SK-N-SH (cell line): ENCODE measurements around the gene SLC24A5. TPM values are rescaled to one million over a fixed set of nuclear protein-coding genes. Genes with fewer than 3 reads are reported as not detected.

Experiments
- CTCF ChIA-PET: fragments of 300-600, 350-600 bp; formaldehyde crosslinking; extraction: SDS; loops from one replicate; lab custom pipeline; 2021; lab: Yijun Ruan, JAX
- POLR2A ChIA-PET: fragments of 350-600 bp; sonication (Branson Sonifier 250); formaldehyde crosslinking; extraction: SDS; loops from one replicate; lab custom pipeline; 2020; ENCODE audit warnings: antibody characterized with exemption, inconsistent platforms; lab: Yijun Ruan, JAX
- DNase-seq: peaks from one replicate; pipeline ENCODE4 v3.0.0; 2012
- H2AFZ ChIP-seq: fragments of 200-600 bp; sonication (generic); 2 replicates; pipeline ENCODE4 v1.8.1; 2016; ENCODE audit warnings: antibody characterized with exemption, mild to moderate bottlenecking, low read depth
- H3F3A ChIP-seq: fragments of 200-600 bp; sonication (generic); replicated peaks from 2 replicates; pipeline ENCODE3; 2016; ENCODE audit warnings: antibody characterized with exemption, mild to moderate bottlenecking; ENCODE audit not compliant: insufficient read depth
- H3K27ac ChIP-seq, 2 experiments: fragments of 200-500 bp in 1 of 2; fragments of 200-600 bp in 1 of 2; sonication (Bioruptor generic) in 1 of 2; sonication (generic), shearing (Covaris generic) in 1 of 2; 2 replicates each; pipeline versions ENCODE4 v1.5.1 to v1.6.1; 2014 to 2016; ENCODE audit warnings: low read depth in 2 of 2, inconsistent platforms in 1 of 2, low read length in 1 of 2, mild to moderate bottlenecking in 1 of 2, mixed read lengths in 1 of 2
- H3K27me3 ChIP-seq: fragments of 200-600 bp; sonication (generic), shearing (Covaris generic); 2 replicates; pipeline ENCODE4 v1.6.1; 2016; ENCODE audit warnings: mixed run types; ENCODE audit not compliant: insufficient read depth
- H3K36me3 ChIP-seq, 2 experiments: fragments of 200-500 bp in 1 of 2; fragments of 200-600 bp in 1 of 2; sonication (Bioruptor generic) in 1 of 2; sonication (generic) in 1 of 2; replicated peaks in 1 of 2; 2 replicates each; pipeline versions ENCODE3 to v1.5.1; 2014 to 2016; ENCODE audit warnings: low read length in 1 of 2, mild to moderate bottlenecking in 1 of 2; ENCODE audit not compliant: insufficient read depth in 2 of 2, control insufficient read depth in 1 of 2
- H3K4me1 ChIP-seq, 2 experiments: fragments of 200-500 bp in 1 of 2; fragments of 200-600 bp in 1 of 2; sonication (Bioruptor generic) in 1 of 2; sonication (generic), shearing (Covaris generic) in 1 of 2; 2 replicates each; pipeline versions ENCODE4 v1.5.1 to v1.6.1; 2014 to 2016; ENCODE audit warnings: low read depth in 1 of 2, low read length in 1 of 2, mixed run types in 1 of 2; ENCODE audit not compliant: insufficient read depth in 2 of 2, control insufficient read depth in 1 of 2
- H3K4me2 ChIP-seq: fragments of 200-600 bp; sonication (generic), shearing (Covaris generic); 2 replicates; pipeline ENCODE4 v1.6.1; 2017; ENCODE audit warnings: mixed run types
- H3K4me3 ChIP-seq, 2 experiments: fragments of 200-500 bp in 1 of 2; fragments of 200-600 bp in 1 of 2; sonication (Bioruptor generic) in 1 of 2; sonication (generic), shearing (Covaris generic) in 1 of 2; 2 replicates each; pipeline versions ENCODE4 v1.5.1 to v1.8.1; 2014 to 2016; ENCODE audit warnings: low read depth in 2 of 2, inconsistent platforms in 1 of 2, low read length in 1 of 2, mild to moderate bottlenecking in 1 of 2, mixed read lengths in 1 of 2, moderate library complexity in 1 of 2
- H3K79me2 ChIP-seq: fragments of 200-600 bp; sonication (generic); 2 replicates; pipeline ENCODE4 v1.8.1; 2017; ENCODE audit warnings: mild to moderate bottlenecking; ENCODE audit not compliant: insufficient read depth
- H3K9ac ChIP-seq: fragments of 200-600 bp; sonication (generic); 2 replicates; pipeline ENCODE4 v1.6.1; 2017; ENCODE audit warnings: mixed run types
- H3K9me2 ChIP-seq: fragments of 200-600 bp; sonication (generic); 2 replicates; pipeline ENCODE4 v1.6.1; 2017; ENCODE audit warnings: mixed run types
- H3K9me3 ChIP-seq: fragments of 200-600 bp; sonication (generic); 2 replicates; pipeline ENCODE4 v1.6.1; 2017; ENCODE audit warnings: mixed run types, mild to moderate bottlenecking, moderate library complexity
- H4K20me1 ChIP-seq: fragments of 200-600 bp; sonication (generic); 2 replicates; pipeline ENCODE4 v1.6.1; 2017; ENCODE audit warnings: mild to moderate bottlenecking, mixed run types; ENCODE audit not compliant: insufficient read depth
- CTCF ChIP-seq: fragments of 200-600 bp; sonication (generic); IDR thresholded peaks from 2 replicates; pipeline ENCODE4 v1.6.1; 2017; ENCODE audit warnings: antibody characterized with exemption, mild to moderate bottlenecking, moderate library complexity
- EP300 ChIP-seq, 2 experiments: IDR thresholded peaks; 2 replicates each; pipeline versions ENCODE4 v1.4.0 to v1.6.1; 2012; ENCODE audit warnings: borderline replicate concordance in 1 of 2, low read depth in 1 of 2, low read length in 1 of 2
- EZH2phosphoT487 ChIP-seq: fragments of 200-600 bp; sonication (generic); IDR thresholded peaks from 2 replicates; pipeline ENCODE4 v1.6.1; 2017; ENCODE audit warnings: low read depth, mixed run types, mild to moderate bottlenecking, antibody characterized with exemption, moderate library complexity, borderline replicate concordance
- JUND ChIP-seq: IDR thresholded peaks from 2 replicates; pipeline ENCODE4 v1.4.0; 2012
- NRF1 ChIP-seq: IDR thresholded peaks from 2 replicates; pipeline ENCODE4 v1.6.1; 2012; ENCODE audit warnings: low read depth, mild to moderate bottlenecking, low read length
- RAD21 ChIP-seq: IDR thresholded peaks from 2 replicates; pipeline ENCODE4 v1.6.1; 2012; ENCODE audit warnings: mild to moderate bottlenecking, low read length
- RFX5 ChIP-seq: IDR thresholded peaks from 2 replicates; pipeline ENCODE4 v1.6.1; 2012; ENCODE audit warnings: mild to moderate bottlenecking, improper control_type of control experiment, low read length
- SMC3 ChIP-seq: IDR thresholded peaks from 2 replicates; pipeline ENCODE4 v1.6.1; 2012; ENCODE audit warnings: low read depth, low read length, improper control_type of control experiment
- USF1 ChIP-seq: IDR thresholded peaks from 2 replicates; pipeline ENCODE4 v1.4.0; 2012; ENCODE audit warnings: low read depth, borderline replicate concordance
- YY1 ChIP-seq: IDR thresholded peaks from 2 replicates; pipeline ENCODE4 v1.4.0; 2012; ENCODE audit warnings: low read depth, mild to moderate bottlenecking
- ZBTB33 ChIP-seq: IDR thresholded peaks from 2 replicates; pipeline ENCODE4 v1.4.0; 2012; ENCODE audit warnings: low read depth, borderline replicate concordance
- WGBS: methylation state at CpG from one replicate; pipeline ENCODE4 v1.1.6; 2017; ENCODE audit warnings: low lambda C conversion rate; 5-methylcytosine and 5-hydroxymethylcytosine counted together
- polyA plus RNA-seq, 3 experiments: library from polyadenylated mRNA; depleted of rRNA; stranded (reverse); fragments of >200 nt; gene quantifications; 2 replicates each; pipeline ENCODE4 v1.2.3, GENCODE V29; 2012

Gene SLC24A5
- polyA plus RNA-seq, 1 of the 3 experiments (the other 2 are of a cell fraction) = not detected

GRCh38 chr15:48090115-48090514, 30.7 kb upstream of the SLC24A5 start (continued):
- TF ChIP-seq CTCF = no peak

- Histone ChIP-seq H2AFZ (no peak overlapping the region), H3K9me2 (no peaks in the 10 kb centered on the region), H3K79me2 (no peaks in the 10 kb centered on the region), H3K36me3 (no peaks in the 10 kb centered on the region), H3K9me3 (no peaks in the 10 kb centered on the region), H3K4me2 (no peak overlapping the region), H4K20me1 (no peaks in the 10 kb centered on the region), H3K9ac (no peak overlapping the region), H3K27ac (no peak overlapping the region), H3K4me1 (peaks cover 0 to 12% of the 10 kb centered on the region in 2 experiments; a peak in 1 of 4 replicates), H3K27me3 (no peaks in the 10 kb centered on the region; the same call in 1 of the 2 replicates), H3K4me3 (no peak overlapping the region), H3F3A (no peaks in the 10 kb centered on the region)
- TF ChIP-seq SMC3 (no peak), ZBTB33 (no peak), NRF1 (no peak), RAD21 (no peak), JUND (no peak), EZH2phosphoT487 (no peak), EP300 (IDR thresholded peaks at IDR 0.05; ENCODE audit: borderline replicate concordance in 1 of 2, low read depth in 1 of 2, low read length in 1 of 2) (no peak), USF1 (no peak), RFX5 (no peak)
- 30% methylated on average over 3 of the region's 3 CpGs for WGBS
- POLR2A ChIA-PET = no interaction called here
- no peak for DNase-seq
- CTCF ChIA-PET = interaction anchor here (0.5 to 1.5 kb wide), 3 partner anchors 103 to 1781 kb away, joined by 3 to 5 read pairs (median 3); no protein-coding TSS in a partner anchor
Measured at GRCh38 chr15:48090666-48091065, 30.1 kb upstream of the SLC24A5 start.

- no peaks in the 10 kb centered on the region for H4K20me1 ChIP-seq
- no peak for DNase-seq
- no peaks in the 10 kb centered on the region for H3K9me2 ChIP-seq
- H3K9me3 ChIP-seq = no peaks in the 10 kb centered on the region
- WGBS = 67% methylated on average over 4 of the region's 4 CpGs
- H3K27me3 ChIP-seq = no peaks in the 10 kb centered on the region
- H3K27ac ChIP-seq = no peak overlapping the region
- H3K9ac ChIP-seq = no peak overlapping the region
- H3K79me2 ChIP-seq = no peaks in the 10 kb centered on the region
- ChIA-PET POLR2A (no interaction called here), CTCF (interaction anchor here (1.3 to 1.5 kb wide), 2 partner anchors 104 to 895 kb away, joined by 3 to 5 read pairs; no protein-coding TSS in a partner anchor)
- H3K4me1 ChIP-seq = peaks cover 0 to 4% of the 10 kb centered on the region in 2 experiments; a peak in 1 of 4 replicates
- H3K4me2 ChIP-seq = no peak overlapping the region
- no peak for TF ChIP-seq YY1
- no peaks in the 10 kb centered on the region for H3F3A ChIP-seq
- H3K4me3 ChIP-seq = no peak overlapping the region
- H3K36me3 ChIP-seq = no peaks in the 10 kb centered on the region
- H2AFZ ChIP-seq = no peak overlapping the region
Measured at GRCh38 chr15:48091522-48091921, 29.3 kb upstream of the SLC24A5 start.
